C4-2B (cell line): ENCODE results near the gene COL4A2.

Source experiments
- H3K27ac ChIP-seq: fragments of 450-650 bp; 2 replicates; pipeline ENCODE4 v1.5.1; 2017
- ZFX ChIP-seq: fragments of 450-650 bp; IDR thresholded peaks from 2 replicates; pipeline ENCODE4 v1.6.1; 2017
- TF ChIP-seq, protein P1 (sequence below): fragments of 450-650 bp; conservative IDR thresholded peaks from 2 replicates; pipeline ENCODE4 v1.5.1; 2017; ENCODE audit warnings: mild to moderate bottlenecking

COL4A2 gene

DNA sequence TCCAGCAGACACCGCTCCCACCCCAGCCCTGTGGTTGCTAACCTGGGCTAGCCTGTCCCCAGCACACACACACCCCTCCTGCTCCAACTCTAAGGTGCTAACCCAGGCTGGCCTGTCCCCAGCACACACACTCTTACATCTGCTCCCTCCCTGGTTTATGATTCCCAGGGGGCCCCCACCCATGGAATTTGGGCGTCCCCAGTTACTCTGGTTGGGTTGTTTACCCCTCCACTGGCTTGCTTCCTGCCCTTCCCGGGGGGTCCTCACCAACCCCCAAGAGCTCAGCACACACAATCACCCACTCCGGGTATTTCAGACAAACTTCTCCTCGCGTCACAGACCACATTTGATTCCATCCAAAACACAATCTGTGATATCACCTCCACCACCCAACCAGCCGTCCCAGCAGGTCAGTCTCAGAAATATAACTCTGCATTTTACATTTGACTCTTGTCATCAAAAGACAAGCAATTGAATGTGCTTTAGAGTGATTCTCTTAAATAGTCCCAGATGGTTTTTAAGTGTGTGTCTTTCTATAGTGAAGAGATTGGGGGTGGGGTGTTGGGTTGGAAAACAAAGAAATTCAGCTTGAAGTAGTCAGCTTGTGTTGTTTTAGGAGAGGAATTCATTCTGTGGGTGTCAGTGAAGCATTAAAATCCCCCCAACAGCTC is 20.1 kb downstream of the COL4A2 start:
- TF ChIP-seq, protein P1, sequence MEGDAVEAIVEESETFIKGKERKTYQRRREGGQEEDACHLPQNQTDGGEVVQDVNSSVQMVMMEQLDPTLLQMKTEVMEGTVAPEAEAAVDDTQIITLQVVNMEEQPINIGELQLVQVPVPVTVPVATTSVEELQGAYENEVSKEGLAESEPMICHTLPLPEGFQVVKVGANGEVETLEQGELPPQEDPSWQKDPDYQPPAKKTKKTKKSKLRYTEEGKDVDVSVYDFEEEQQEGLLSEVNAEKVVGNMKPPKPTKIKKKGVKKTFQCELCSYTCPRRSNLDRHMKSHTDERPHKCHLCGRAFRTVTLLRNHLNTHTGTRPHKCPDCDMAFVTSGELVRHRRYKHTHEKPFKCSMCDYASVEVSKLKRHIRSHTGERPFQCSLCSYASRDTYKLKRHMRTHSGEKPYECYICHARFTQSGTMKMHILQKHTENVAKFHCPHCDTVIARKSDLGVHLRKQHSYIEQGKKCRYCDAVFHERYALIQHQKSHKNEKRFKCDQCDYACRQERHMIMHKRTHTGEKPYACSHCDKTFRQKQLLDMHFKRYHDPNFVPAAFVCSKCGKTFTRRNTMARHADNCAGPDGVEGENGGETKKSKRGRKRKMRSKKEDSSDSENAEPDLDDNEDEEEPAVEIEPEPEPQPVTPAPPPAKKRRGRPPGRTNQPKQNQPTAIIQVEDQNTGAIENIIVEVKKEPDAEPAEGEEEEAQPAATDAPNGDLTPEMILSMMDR, result no peak
- no peak for TF ChIP-seq ZFX
- H3K27ac ChIP-seq, result no peak overlapping the region

DNA sequence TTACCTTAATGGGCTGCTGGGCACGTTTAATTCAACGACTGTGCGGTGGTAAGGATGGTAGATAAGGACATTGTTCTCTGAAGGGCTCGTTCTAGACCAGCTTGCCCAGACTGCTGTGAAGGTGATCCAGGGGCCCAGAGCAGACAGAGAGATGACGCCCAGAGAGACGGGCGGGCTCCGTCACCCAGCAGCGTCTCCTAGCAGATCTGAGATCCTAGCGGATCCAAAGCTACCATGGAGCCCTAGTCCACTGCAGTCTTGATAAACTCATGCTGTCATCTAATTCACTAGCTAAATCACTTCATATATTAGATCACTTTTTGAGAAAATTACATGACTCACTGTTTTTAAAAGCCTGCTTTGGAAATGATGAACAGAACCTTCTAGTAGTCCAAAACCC is 21.5 kb downstream of the COL4A2 start:
- H3K27ac ChIP-seq, result no peak overlapping the region
- TF ChIP-seq ZFX, result no peak
- TF ChIP-seq, protein P1, result no peak

GRCh38 chr13:110329258-110329657 is 22.2 kb downstream of the COL4A2 start:
- no peak overlapping the region for H3K27ac ChIP-seq
- TF ChIP-seq, protein P1, result no peak
- TF ChIP-seq ZFX, result no peak

DNA sequence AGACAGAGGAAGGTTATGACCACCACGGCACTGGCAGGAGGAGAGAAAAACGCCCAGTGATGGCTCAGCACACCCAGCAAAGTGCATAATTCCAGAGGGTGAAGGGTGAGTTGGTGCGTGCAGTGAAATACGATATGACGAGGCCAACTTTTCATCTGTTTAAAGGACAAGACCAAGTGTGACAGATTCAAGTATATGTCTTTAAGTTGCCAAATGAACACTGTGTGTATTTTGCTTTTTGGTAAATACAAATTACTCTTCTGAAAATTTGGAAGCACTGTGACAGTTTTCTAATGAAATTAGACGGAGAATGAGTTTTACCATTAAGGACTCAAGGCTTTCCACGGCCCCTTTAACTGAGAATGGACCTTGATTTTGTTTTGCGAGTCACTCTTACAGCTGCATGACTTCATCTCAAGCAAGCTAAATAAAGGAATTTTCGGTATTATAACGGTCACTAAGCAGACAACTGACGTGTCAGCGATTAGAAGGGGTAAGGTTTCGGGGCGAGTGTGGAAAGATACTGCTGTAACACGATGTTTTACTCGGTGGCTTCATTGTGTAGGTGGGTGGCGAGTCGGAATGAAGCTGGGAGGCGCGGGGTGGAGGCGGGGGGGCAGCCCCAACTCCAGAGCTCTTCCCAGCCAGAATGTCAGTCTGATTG is 22.8 kb downstream of the COL4A2 start:
- TF ChIP-seq ZFX, result no peak
- TF ChIP-seq, protein P1, result no peak
- H3K27ac ChIP-seq, result no peak overlapping the region

DNA sequence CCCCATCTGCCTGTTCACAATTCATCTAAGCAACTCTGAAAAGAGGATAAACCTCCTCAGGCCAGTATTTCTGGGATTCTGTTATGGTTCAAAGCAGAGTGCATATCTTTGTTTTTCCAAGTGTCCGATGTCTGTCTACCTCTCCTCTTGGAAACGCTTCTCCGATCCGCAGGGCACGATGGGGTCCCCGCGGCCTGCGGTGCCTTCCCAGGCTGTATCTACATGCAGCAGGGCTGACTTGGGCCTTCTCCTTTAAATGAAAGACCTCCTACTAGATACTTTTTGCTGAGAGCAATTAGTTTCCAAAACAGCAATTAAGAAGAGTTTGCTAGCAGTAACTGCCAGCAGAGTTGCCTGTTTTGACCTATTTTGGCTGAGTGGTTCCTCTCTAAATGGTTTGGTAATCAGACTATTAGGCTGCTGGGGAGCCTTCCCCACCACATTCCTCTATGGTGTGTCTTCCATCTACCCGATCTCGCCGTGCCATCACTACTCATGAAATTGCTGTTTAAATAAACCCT is 23.5 kb downstream of the COL4A2 start:
- TF ChIP-seq ZFX, result no peak
- H3K27ac ChIP-seq, result no peak overlapping the region

GRCh38 chr13:110331362-110331761 is 24.3 kb downstream of the COL4A2 start:
- TF ChIP-seq, protein P1, result no peak
- TF ChIP-seq ZFX, result no peak
- H3K27ac ChIP-seq, result no peak overlapping the region

- H3K27ac ChIP-seq, result no peak overlapping the region
Observed at GRCh38 chr13:110332750-110333149, 25.7 kb downstream of the COL4A2 start.

More at GRCh38 chr13:110332750-110333149, 25.7 kb downstream of the COL4A2 start:
- no peak for TF ChIP-seq ZFX
- TF ChIP-seq, protein P1, result no peak
